Transverse colon (tissue), 3 donors: ENCODE results near the gene FOXP1.

Source experiments
- CTCF ChIP-seq, 5 experiments: fragments of 200-600 bp in 3 of 5; fragments of 450-650 bp in 2 of 5; sonication (generic) in 3 of 5; IDR thresholded peaks; 1 replicate in 2 of 5; 2 replicates in 3 of 5; pipeline ENCODE4 v1.5.1; 2016 to 2017; ENCODE audit warnings: antibody characterized with exemption in 5 of 5, inconsistent platforms in 3 of 5, mild to moderate bottlenecking in 2 of 5, moderate library complexity in 1 of 5
- EP300 ChIP-seq: sonication (generic); formaldehyde crosslinking; IDR thresholded peaks from one replicate; pipeline ENCODE4 v1.6.1; 2017; ENCODE audit warnings: antibody characterized with exemption, low read depth
- POLR2A ChIP-seq: fragments of 450-650 bp; IDR thresholded peaks from one replicate; pipeline ENCODE4 v1.6.1; 2016; ENCODE audit warnings: antibody characterized with exemption, mild to moderate bottlenecking, moderate library complexity

- TF ChIP-seq CTCF (IDR thresholded peaks at IDR 0.05) = no peak
- no peak for TF ChIP-seq POLR2A
- TF ChIP-seq EP300 = no peak
Measured at GRCh38 chr3:71037775-71038174, 545.8 kb downstream of the FOXP1 start.
